Endothelial cell of umbilical vein (primary cell): Measurements from ENCODE around the gene CD47.

ENCODE experiments used
- EZH2 ChIP-seq: IDR thresholded peaks from 2 replicates; pipeline ENCODE4 v1.6.1; 2012; ENCODE audit warnings: borderline replicate concordance, low read depth, mild to moderate bottlenecking, moderate library complexity, low read length, inconsistent platforms; ENCODE audit not compliant: severe bottlenecking
- FOS ChIP-seq: IDR thresholded peaks from 2 replicates; pipeline ENCODE4 v1.6.1; 2011; ENCODE audit warnings: mild to moderate bottlenecking, low read length, moderate library complexity, borderline replicate concordance; ENCODE audit not compliant: insufficient read depth
- MYC ChIP-seq: IDR thresholded peaks from one replicate; pipeline ENCODE4 v1.6.1; 2011; ENCODE audit warnings: mild to moderate bottlenecking, low read depth, low read length
- POLR2A ChIP-seq: IDR thresholded peaks from 2 replicates; pipeline ENCODE4 v1.6.1; 2012; ENCODE audit warnings: low read depth, mild to moderate bottlenecking, control low read depth, low read length
- POLR2AphosphoS5 ChIP-seq: IDR thresholded peaks from 2 replicates; pipeline ENCODE4 v1.6.1; 2012; ENCODE audit warnings: low read depth, mild to moderate bottlenecking, control low read depth, low read length, moderate library complexity; ENCODE audit not compliant: insufficient read depth
- TF ChIP-seq, protein P1 (sequence below), 2 donors: IDR thresholded peaks; 1 replicate in 1 of 2; 2 replicates in 1 of 2; pipeline ENCODE4 v1.5.1; 2011; ENCODE audit warnings: low read length in 2 of 2, mild to moderate bottlenecking in 2 of 2, moderate library complexity in 2 of 2, control low read depth in 1 of 2, inconsistent platforms in 1 of 2, low read depth in 1 of 2; ENCODE audit not compliant: insufficient read depth in 1 of 2; ENCODE audit errors: extremely low read depth in 1 of 2
- TF ChIP-seq, protein P2 (sequence below): IDR thresholded peaks from 2 replicates; pipeline ENCODE4 v1.6.1; 2011; ENCODE audit not compliant: insufficient read depth, insufficient read length

- TF ChIP-seq, protein P1, sequence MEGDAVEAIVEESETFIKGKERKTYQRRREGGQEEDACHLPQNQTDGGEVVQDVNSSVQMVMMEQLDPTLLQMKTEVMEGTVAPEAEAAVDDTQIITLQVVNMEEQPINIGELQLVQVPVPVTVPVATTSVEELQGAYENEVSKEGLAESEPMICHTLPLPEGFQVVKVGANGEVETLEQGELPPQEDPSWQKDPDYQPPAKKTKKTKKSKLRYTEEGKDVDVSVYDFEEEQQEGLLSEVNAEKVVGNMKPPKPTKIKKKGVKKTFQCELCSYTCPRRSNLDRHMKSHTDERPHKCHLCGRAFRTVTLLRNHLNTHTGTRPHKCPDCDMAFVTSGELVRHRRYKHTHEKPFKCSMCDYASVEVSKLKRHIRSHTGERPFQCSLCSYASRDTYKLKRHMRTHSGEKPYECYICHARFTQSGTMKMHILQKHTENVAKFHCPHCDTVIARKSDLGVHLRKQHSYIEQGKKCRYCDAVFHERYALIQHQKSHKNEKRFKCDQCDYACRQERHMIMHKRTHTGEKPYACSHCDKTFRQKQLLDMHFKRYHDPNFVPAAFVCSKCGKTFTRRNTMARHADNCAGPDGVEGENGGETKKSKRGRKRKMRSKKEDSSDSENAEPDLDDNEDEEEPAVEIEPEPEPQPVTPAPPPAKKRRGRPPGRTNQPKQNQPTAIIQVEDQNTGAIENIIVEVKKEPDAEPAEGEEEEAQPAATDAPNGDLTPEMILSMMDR (IDR thresholded peaks at IDR 0.05; ENCODE audit: extremely low read depth in 1 of 2, insufficient read depth in 1 of 2, low read depth in 1 of 2, low read length in 2 of 2): no peak
- TF ChIP-seq, protein P2, sequence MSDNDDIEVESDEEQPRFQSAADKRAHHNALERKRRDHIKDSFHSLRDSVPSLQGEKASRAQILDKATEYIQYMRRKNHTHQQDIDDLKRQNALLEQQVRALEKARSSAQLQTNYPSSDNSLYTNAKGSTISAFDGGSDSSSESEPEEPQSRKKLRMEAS: no peak
- TF ChIP-seq FOS (no peak), POLR2A (no peak), POLR2AphosphoS5 (no peak), EZH2 (no peak), MYC (no peak)
Measured at GRCh38 chr3:108051005-108051404, 39.8 kb downstream of the CD47 start.
